ENCODE data around the gene GPR137C.

- TF ChIP-seq CTCF (IDR thresholded peaks at IDR 0.05; ENCODE audit: poor library complexity) (no peak), EZH2phosphoT487 (IDR thresholded peaks at IDR 0.05; ENCODE audit: low read depth, severe bottlenecking, unreplicated experiment) (no peak)
These were observed 111.2 kb downstream of the GPR137C start for GRCh38 chr14:52663850-52664249.

Data from hepatocyte (in vitro differentiated cells).